Ascending aorta (tissue), 2 donors: ENCODE results near the gene CDC42BPA. TPM values are rescaled to one million over a fixed set of nuclear protein-coding genes. Genes with fewer than 3 reads are reported as not detected.

Experiments
- DNase-seq, 2 donors: peaks; one replicate each; pipeline ENCODE4 v3.0.0-alpha.2; 2019; ENCODE audit warnings: low spot score in 2 of 2
- H3K27ac ChIP-seq, 2 donors: fragments of 200-600 bp; sonication (generic); one replicate each; pipeline ENCODE4 v1.5.1; 2016 to 2017; ENCODE audit warnings: mild to moderate bottlenecking in 1 of 2
- H3K27me3 ChIP-seq: fragments of 200-600 bp; sonication (generic); one replicate; pipeline ENCODE4 v1.5.1; 2017
- H3K36me3 ChIP-seq, 2 donors: fragments of 200-600 bp; sonication (generic); one replicate each; pipeline ENCODE4 v1.5.1; 2016
- H3K4me1 ChIP-seq, 2 donors: fragments of 200-600 bp; sonication (generic); one replicate each; pipeline ENCODE4 v1.5.1; 2016 to 2017; ENCODE audit warnings: mild to moderate bottlenecking in 1 of 2
- H3K4me3 ChIP-seq, 2 donors: fragments of 200-600 bp; sonication (generic); one replicate each; pipeline ENCODE4 v1.5.1; 2016 to 2017; ENCODE audit warnings: mild to moderate bottlenecking in 1 of 2
- H3K9me3 ChIP-seq, 2 donors: fragments of 200-600 bp; sonication (generic); one replicate each; pipeline ENCODE4 v1.5.1; 2016
- CTCF ChIP-seq, 3 experiments: fragments of 200-600 bp in 2 of 3; fragments of 450-650 bp in 1 of 3; sonication (generic) in 2 of 3; IDR thresholded peaks; one replicate each; pipeline ENCODE4 v1.5.1; 2016 to 2019; ENCODE audit warnings: antibody characterized with exemption in 3 of 3, mild to moderate bottlenecking in 1 of 3, moderate library complexity in 1 of 3
- intact Hi-C: fragments of 100-400 bp; cut with DNase I; formaldehyde crosslinking; loops from one replicate; pipeline ENCODE4 v1.15.1; 2023
- total RNA-seq: library from RNA; depleted of rRNA; stranded (reverse); fragments of >200 nt; gene quantifications from one replicate; pipeline ENCODE4 v1.1.0, GENCODE V29; 2016

CDC42BPA gene
- total RNA-seq, 1 donor from 2014 or later = 56.9 TPM

GRCh38 chr1:227167276-227168101 lies 150.8 kb downstream of the CDC42BPA start:
- no peak for TF ChIP-seq CTCF (IDR thresholded peaks at IDR 0.05)
- no peak overlapping the region for H3K27ac ChIP-seq
- H3K4me3 ChIP-seq = no peak overlapping the region
- H3K36me3 ChIP-seq = no peaks in the 10 kb centered on the region
- intact Hi-C loops = no loop called here
- no peaks in the 10 kb centered on the region for H3K9me3 ChIP-seq
- H3K4me1 ChIP-seq = no peaks in the 10 kb centered on the region
- H3K27me3 ChIP-seq = no peaks in the 10 kb centered on the region
- DNase-seq = no peak

GRCh38 chr1:227166559-227166958 lies 151.7 kb downstream of the CDC42BPA start:
- no peak for DNase-seq
- no peaks in the 10 kb centered on the region for H3K36me3 ChIP-seq
- no peak overlapping the region for H3K27ac ChIP-seq
- H3K4me1 ChIP-seq = no peaks in the 10 kb centered on the region
- TF ChIP-seq CTCF (IDR thresholded peaks at IDR 0.05) = no peak
- H3K4me3 ChIP-seq = no peak overlapping the region
- H3K27me3 ChIP-seq = no peaks in the 10 kb centered on the region
- intact Hi-C loops = no loop called here
- no peaks in the 10 kb centered on the region for H3K9me3 ChIP-seq

GRCh38 chr1:227161470-227161869 lies 156.8 kb downstream of the CDC42BPA start:
- no peak for TF ChIP-seq CTCF (IDR thresholded peaks at IDR 0.05)
- Histone ChIP-seq H3K36me3 (peaks cover 0 to 20% of the 10 kb centered on the region in 2 donors), H3K9me3 (no peaks in the 10 kb centered on the region), H3K27me3 (no peaks in the 10 kb centered on the region), H3K27ac (no peak overlapping the region), H3K4me3 (no peak overlapping the region), H3K4me1 (no peaks in the 10 kb centered on the region)
- intact Hi-C loops = no loop called here
- DNase-seq = no peak

DNA sequence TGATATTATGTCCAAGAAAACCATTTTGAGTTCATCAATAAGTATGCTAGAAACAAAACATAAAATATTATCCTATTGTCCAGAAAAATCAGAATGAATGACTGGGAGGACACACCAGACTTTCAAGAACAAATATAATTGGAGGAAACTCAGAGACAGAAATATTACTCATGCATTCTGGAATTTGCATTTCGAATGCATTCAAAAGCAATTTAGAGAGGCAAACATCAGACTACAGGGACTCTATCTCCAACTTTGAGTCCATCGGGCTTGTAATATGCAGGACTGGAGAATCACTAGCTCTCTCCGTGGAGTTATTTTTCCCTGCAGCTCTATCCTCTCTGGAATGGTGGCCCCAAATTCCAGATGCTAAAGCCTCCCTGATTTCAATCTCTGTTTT lies 161.8 kb downstream of the CDC42BPA start:
- intact Hi-C loops = no loop called here
- TF ChIP-seq CTCF (IDR thresholded peaks at IDR 0.05) = no peak
- Histone ChIP-seq H3K36me3 (peaks cover 0 to 20% of the 10 kb centered on the region in 2 donors), H3K4me3 (no peak overlapping the region), H3K9me3 (no peaks in the 10 kb centered on the region), H3K27ac (no peak overlapping the region), H3K27me3 (no peaks in the 10 kb centered on the region), H3K4me1 (peaks cover 0 to 3% of the 10 kb centered on the region in 2 donors)
- DNase-seq = no peak

- Histone ChIP-seq H3K36me3 (peaks cover 0 to 20% of the 10 kb centered on the region in 2 donors), H3K9me3 (no peaks in the 10 kb centered on the region), H3K27ac (no peak overlapping the region), H3K4me1 (peaks cover 0 to 3% of the 10 kb centered on the region in 2 donors), H3K4me3 (no peak overlapping the region), H3K27me3 (no peaks in the 10 kb centered on the region)
- no peak for DNase-seq
- no peak for TF ChIP-seq CTCF (IDR thresholded peaks at IDR 0.05)
- intact Hi-C loops = no loop called here
Observed at GRCh38 chr1:227155688-227156087, 162.6 kb downstream of the CDC42BPA start.
